Measurements from ENCODE around the gene NDOR1.

The NDOR1 gene

DNA sequence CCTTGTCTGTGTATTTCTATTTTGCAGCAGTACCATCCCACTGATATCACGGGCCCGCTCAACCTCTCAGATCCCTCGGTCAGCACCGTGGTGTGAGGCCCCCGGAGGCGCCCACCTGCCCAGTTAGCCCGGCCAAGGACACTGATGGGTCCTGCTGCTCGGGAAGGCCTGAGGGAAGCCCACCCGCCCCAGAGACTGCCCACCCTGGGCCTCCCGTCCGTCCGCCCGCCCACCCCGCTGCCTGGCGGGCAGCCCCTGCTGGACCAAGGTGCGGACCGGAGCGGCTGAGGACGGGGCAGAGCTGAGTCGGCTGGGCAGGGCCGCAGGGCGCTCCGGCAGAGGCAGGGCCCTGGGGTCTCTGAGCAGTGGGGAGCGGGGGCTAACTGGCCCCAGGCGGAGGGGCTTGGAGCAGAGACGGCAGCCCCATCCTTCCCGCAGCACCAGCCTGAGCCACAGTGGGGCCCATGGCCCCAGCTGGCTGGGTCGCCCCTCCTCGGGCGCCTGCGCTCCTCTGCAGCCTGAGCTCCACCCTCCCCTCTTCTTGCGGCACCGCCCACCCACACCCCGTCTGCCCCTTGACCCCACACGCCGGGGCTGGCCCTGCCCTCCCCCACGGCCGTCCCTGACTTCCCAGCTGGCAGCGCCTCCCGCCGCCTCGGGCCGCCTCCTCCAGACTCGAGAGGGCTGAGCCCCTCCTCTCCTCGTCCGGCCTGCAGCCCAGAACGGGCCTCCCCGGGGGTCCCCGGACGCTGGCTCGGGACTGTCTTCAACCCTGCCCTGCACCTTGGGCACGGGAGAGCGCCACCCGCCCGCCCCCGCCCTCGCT, 37.5 kb upstream of the NDOR1 start:
- no peak for DNase-seq

DNA sequence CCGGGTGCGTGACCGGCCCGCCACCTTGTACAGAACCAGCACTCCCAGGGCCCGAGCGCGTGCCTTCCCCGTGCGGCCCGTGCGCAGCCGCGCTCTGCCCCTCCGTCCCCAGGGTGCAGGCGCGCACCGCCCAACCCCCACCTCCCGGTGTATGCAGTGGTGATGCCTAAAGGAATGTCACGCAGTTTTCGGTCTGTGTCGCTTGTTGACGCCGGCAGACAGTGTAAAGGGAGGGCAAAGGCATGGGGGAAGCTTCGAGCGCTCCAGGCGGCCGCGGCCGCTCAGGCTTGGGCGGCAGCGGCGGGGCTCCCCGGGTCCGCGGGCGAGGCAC, 37.0 kb upstream of the NDOR1 start:
- no peak for DNase-seq

DNA sequence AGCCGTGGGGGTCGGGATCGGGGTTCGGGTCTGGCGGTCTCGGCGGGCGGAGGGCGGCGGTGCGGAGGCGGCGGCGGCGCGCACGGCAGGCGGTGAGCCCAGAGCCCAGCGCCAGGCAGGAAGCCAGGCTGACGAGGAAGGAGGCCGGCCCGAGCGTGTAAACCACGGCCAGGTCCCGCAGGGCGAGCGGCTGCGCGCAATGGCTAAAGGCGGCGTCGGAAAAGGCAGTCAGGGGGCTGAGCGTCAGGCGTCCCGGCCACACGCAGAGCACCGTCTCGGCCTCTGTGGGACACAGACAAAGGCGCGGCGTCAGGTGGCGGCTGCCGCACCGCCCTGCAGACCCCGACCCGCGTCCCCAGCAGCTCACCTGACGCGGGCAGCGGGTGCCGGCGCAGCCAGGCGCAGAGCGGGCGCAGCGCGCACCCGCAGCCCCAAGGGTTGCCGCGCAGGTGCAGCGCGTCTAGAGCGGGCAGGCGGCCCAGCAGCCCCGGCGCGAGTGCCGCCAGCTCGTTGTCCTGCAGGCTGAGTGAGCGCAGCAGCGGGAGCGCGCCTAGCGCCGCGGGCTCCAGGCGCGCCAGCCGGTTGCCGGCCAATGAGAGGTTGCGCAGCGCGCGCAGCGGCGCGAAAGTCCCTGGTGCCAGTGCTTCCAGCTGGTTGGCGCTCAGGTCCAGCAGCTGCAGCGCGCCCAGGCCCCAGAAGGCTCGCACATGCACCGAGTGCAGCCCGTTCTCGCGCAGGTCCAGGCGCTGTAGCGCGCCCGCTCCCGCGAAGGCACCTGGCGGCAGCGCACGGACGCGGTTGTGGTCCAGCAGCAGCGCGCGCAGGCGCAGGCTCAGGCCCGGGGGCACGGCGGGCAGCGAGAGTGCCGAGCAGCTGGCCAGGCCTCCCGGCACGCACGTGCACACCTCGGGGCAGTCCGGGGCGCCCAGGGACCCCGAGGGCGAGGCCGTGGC, 36.3 kb upstream of the NDOR1 start:
- DNase-seq, result no peak

GRCh38 chr9:137169896-137170358, 35.6 kb upstream of the NDOR1 start, which contains the start of gene LRRC26:
Gene LRRC26, minus strand, starts transcription at chr9:137170051. Its CDS starts 108 bp downstream, at chr9:137169943.
- no peak for DNase-seq

GRCh38 chr9:137170486-137171148, 34.9 kb upstream of the NDOR1 start:
- DNase-seq, result no peak

- DNase-seq, result no peak
These were observed 34.2 kb upstream of the NDOR1 start for GRCh38 chr9:137171149-137171900.

- no peak for DNase-seq
These were observed 32.4 kb upstream of the NDOR1 start for GRCh38 chr9:137172901-137173795.

DNA sequence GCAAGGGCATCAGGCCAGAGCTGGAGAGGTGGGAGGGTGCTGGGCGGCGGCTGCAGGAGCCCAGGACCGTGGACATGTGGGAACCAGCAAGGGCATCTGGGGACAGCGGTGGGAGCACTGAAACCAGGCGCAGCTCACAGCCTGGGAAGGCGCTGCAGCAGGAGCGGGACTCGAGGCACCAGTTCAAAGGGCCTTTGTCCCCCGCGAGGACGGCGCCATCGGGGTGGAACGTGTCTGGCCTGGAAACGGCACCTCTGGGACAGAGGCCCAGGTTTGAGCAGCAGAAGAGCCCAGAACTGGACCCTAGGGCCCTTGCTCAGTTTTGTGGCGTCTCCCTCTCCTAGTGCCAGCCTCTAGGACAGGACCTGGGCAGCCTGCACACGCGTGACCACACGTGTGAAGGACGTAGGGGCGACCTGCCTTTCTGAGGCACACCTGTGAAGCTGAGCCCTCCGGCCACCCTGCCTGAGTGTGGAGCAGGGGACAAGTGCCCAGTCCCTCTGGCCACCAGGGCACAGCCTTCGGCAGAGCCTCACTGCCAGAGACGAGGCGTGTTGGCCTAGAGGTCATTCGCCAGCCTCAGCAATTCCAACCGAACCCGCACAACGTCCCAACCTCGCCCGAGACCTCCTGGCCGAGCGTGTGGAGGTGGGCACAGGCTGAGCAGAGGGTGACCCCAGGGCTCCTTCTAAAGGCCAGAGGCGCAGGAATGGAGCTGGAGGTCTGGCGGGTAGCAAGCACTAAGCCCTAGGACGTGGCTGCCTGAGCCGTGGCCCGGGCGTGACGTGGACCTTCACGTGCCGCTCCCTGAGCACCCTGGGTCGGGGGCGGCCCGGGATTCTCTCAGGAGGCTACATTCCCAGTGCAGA, 31.5 kb upstream of the NDOR1 start:
- DNase-seq, result no peak

- no peak for DNase-seq
These were observed 30.7 kb upstream of the NDOR1 start for GRCh38 chr9:137174722-137175293.

DNA sequence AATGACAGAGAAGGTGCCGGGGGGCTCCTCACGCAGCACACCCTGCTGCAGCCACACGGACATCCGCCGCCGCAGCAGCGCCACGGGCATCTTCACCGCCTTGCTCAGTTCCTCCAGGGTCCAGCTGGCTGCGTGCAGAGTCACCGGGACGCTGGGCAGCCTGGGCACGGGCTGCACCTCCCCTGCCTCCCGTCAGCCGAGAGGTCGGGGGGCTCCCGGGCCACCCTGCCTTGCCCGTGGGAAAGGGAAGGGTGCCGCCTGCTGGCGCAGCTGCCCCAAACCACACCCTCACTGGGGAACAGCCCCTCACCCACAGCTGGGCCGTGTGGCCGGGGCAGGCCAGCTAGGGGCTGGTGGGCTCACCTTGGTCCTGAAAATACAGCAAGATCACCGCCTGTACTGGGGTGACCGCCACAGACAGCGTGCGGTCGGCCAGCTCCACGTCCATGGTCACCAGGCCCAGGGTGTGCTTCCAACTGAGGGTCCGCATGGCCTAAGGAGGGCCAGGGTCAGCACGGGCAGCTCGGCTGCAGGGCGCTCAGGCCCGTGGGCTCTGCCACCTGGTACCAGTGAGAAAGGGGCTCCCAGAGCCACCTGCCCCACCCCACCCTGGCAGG, 30.0 kb upstream of the NDOR1 start:
- DNase-seq, result no peak

DNA sequence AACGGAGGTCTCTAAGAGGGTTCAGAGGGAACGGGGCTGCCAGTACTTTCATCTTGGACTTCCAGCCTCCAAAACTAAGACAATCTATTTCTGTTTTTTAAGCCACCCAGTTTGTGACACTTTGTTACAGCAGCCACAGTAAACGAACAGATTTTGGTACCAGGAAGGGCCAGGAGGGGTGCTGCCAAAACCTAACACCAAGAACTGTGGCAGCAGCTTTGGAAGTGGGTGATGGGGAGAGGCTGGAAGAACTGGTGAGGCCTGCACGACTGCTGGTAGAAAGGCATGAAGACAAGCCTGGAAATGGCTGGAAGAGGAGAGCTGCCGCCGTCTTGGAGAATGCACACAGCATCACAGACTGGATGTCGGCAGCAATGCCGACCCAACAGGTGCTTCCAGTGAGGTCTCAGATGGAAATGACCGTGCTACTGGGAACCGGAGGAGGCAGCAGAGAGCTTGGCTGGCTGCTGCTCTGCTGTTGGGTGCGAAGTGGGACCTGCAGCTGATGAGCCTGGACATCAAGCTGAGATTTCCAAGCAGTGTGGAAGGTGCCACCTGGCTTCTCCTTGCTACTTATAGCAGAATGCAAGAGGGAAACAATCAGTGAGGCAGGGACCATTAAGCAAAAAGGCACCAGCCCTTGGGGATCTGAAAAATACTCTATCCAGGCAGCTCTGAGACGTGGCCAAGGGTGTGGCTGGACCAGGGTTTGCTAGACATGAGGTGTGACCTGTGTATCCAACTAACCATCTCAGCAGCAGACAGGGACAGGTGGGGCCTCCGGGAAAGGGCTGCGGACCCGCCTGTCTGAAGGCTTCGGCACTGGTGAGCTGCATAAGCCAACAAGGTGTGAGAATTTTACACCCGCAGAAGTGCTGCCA, 29.0 kb upstream of the NDOR1 start:
- DNase-seq, result no peak

DNA sequence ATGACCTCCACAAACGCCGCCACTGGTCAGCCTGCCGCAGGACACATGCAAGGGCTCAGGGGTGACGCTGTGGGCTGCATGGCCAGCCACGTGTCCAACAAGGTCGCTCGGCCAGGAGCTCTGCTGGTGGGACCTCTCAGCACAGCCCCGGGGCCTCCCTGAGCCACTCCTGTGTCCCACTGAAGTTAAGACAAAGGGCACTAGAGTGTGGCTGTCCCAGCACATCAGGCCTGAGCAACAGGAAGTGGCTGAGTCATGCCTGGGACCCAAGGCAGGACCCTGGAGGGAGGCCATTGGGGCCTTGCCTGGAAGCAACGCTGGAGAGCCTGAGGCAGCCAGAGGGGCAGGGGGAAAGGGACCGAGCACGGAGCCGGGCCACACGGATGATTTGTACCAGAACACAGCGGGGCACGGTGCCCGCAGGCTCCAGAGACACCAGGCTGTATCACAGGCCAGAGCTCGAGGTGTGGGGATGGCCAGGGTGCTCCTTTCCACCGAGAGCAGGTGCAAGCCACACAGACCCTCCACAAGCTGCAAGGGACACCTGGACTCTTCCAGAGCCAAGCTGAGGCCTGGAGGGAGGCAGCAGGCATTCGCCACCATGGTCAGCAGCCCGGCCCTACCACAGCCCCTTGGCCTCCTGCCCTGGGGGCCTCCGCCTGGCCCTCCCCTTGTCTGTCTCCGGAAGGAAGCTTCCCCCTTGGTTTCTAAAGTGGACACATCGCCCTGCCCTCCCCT, 27.1 kb upstream of the NDOR1 start:
- DNase-seq, result no peak

DNA sequence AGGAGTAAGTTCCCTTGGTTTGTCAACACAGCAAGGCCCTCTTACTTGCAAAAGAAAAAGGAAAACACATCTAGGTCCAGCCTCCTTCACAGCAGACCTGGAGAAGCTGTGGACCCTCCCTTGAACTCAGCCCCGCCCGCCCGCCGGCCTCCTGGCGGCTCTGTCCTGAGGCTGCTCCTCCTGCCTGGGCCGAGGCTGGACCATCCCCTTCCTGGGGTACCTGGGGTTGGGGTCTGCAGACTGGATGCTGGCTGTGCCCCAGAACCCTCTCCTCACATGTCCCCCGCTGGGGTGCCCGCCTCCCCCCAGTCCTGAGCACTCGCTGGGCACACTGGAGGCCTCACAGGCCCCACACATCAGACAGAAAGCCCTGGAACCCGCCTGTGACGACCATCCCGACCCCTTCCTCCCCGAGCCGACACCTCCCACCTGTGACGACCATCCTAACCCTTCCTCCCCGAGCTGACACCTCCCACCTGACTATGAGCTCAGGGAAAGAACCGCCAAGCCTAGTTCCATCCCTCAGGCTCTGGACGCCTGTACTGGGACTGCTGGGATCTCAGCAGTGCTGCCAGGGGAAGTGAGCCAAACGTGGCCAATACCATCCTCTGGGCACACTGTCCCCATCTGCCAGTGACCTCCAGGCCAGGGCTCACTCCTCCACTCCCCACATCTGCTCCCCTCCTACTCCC, 26.4 kb upstream of the NDOR1 start:
- no peak for DNase-seq

DNA sequence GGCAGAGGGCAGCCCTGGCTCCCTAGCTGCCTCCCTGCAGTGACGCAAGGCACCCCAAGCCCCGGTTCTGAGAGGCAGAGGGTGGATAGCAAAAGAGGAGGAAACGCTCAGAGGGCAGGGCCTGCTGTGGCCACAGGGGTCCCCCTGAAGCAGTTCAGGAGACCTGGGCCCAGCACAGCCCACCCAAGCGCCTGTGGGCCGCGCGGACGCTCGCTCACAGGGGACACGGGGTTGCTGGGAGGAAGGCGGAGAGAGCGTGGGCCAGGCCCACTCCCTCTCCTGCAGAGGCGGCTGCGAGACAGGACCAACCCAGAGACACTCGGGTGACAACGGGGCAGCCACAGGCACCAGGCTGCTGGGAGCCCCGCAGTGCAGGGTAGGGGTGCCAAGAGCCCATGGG, 25.7 kb upstream of the NDOR1 start:
- no peak for DNase-seq

DNA sequence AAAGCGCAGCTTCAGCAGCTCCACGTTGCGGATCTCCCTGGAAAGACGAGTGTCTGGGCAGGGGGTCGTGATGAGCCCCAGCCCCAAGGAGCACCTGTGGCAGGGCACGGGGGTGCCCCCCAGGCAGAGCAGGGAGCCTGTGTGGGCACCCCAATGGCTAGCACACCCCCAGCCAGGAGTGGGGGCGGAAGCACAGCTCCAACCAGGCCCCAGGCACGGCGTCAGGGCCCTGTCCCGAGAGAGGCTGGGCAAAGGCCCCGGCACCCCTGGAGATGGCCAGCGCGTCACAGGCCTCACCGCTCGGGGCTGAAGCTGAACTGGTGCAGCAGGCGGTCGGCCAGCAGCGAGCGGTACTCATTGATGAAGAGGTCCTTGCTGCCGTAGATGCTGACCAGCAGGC, 25.0 kb upstream of the NDOR1 start:
- no peak for DNase-seq

GRCh38 chr9:137181680-137182079, 23.8 kb upstream of the NDOR1 start:
- no peak for DNase-seq

GRCh38 chr9:137182836-137183235, 22.7 kb upstream of the NDOR1 start:
- DNase-seq, result no peak
